HepG2 (cell line): ENCODE data around the gene ARHGEF4. TPM values are rescaled to one million over a fixed set of nuclear protein-coding genes. Genes with fewer than 3 reads are reported as not detected.

ENCODE experiments used
- EZH2 ChIP-seq: conservative IDR thresholded peaks from 2 replicates; pipeline ENCODE4 v1.6.1; 2012; ENCODE audit warnings: mild to moderate bottlenecking, low read depth, low read length, moderate library complexity
- GATAD2A ChIP-seq: IDR thresholded peaks from 2 replicates; pipeline ENCODE4 v1.6.1; 2016
- GPN1 ChIP-seq: sonication (generic); formaldehyde crosslinking; IDR thresholded peaks from 2 replicates; pipeline ENCODE4 v1.5.1; 2020; ENCODE audit warnings: missing genetic modification reagents, borderline replicate concordance
- NCOA2 ChIP-seq: sonication (generic); formaldehyde crosslinking; IDR thresholded peaks from 2 replicates; pipeline ENCODE4 v1.8.0; 2022; ENCODE audit warnings: inconsistent platforms
- NONO ChIP-seq, 2 experiments: fragments of 450-650 bp in 1 of 2; sonication (generic) in 1 of 2; formaldehyde crosslinking in 1 of 2; IDR thresholded peaks in 1 of 2; conservative IDR thresholded peaks in 1 of 2; 2 replicates each; pipeline versions ENCODE4 v1.6.1 to v1.8.0; 2017 to 2022; ENCODE audit warnings: mild to moderate bottlenecking in 1 of 2, missing genetic modification reagents in 1 of 2, moderate library complexity in 1 of 2
- POLR2G ChIP-seq: fragments of 200-400 bp; formaldehyde crosslinking; IDR thresholded peaks from 2 replicates; pipeline ENCODE4 v1.6.1; 2018; ENCODE audit warnings: mild to moderate bottlenecking, low read depth, low read length, moderate library complexity
- SAFB2 ChIP-seq: sonication (generic); formaldehyde crosslinking; IDR thresholded peaks from 2 replicates; pipeline ENCODE4 v1.5.1; 2020; ENCODE audit warnings: missing genetic modification reagents, low read depth, mild to moderate bottlenecking, borderline replicate concordance
- SIX1 ChIP-seq: sonication (generic); formaldehyde crosslinking; IDR thresholded peaks from 2 replicates; pipeline ENCODE4 v1.4.0; 2020; ENCODE audit warnings: missing genetic modification reagents, borderline replicate concordance
- SOX6 ChIP-seq, 2 experiments: fragments of 450-650 bp in 1 of 2; sonication (generic) in 1 of 2; formaldehyde crosslinking in 1 of 2; IDR thresholded peaks; 2 replicates each; pipeline versions ENCODE4 v1.4.0 to v1.6.1; 2017 to 2020; ENCODE audit warnings: antibody characterized with exemption in 1 of 2, mild to moderate bottlenecking in 1 of 2, missing genetic modification reagents in 1 of 2
- ZNF20 ChIP-seq: sonication (generic); formaldehyde crosslinking; IDR thresholded peaks from 2 replicates; pipeline ENCODE4 v1.4.0; 2020; ENCODE audit warnings: mild to moderate bottlenecking, moderate library complexity, missing genetic modification reagents
- ZNF607 ChIP-seq: sonication (generic); formaldehyde crosslinking; IDR thresholded peaks from 2 replicates; pipeline ENCODE4 v1.5.1; 2020; ENCODE audit warnings: missing genetic modification reagents, mild to moderate bottlenecking, borderline replicate concordance
- ZNF660 ChIP-seq: sonication (generic); formaldehyde crosslinking; IDR thresholded peaks from 2 replicates; pipeline ENCODE4 v1.5.1; 2020; ENCODE audit warnings: mild to moderate bottlenecking, low read depth, missing genetic modification reagents, borderline replicate concordance
- ZSCAN29 ChIP-seq: sonication (generic); formaldehyde crosslinking; conservative IDR thresholded peaks from 2 replicates; pipeline ENCODE4 v1.4.0; 2020; ENCODE audit warnings: mild to moderate bottlenecking, missing genetic modification reagents
- ZZZ3 ChIP-seq: sonication (generic); formaldehyde crosslinking; IDR thresholded peaks from 2 replicates; pipeline ENCODE4 v1.4.0; 2020; ENCODE audit warnings: missing genetic modification reagents, mild to moderate bottlenecking, borderline replicate concordance
- polyA plus RNA-seq, 8 experiments: library from polyadenylated mRNA; depleted of rRNA in 3 of 8; stranded (reverse) in 7 of 8; unstranded in 1 of 8; fragments of >200 nt; fragmentation: Illumina TruSeq in 4 of 8; extraction: Trizol in 4 of 8; gene quantifications; 2 replicates each; pipeline versions ENCODE4 v1.2.1 to v1.2.3, GENCODE V29; 2011 to 2016; ENCODE audit warnings: low read depth in 4 of 8, missing spikeins in 1 of 8, mixed read lengths in 1 of 8; ENCODE audit not compliant: insufficient read depth in 1 of 8
- total RNA-seq, 5 experiments: library from RNA; depleted of rRNA; stranded (reverse); fragments of >200 nt; fragmentation: Illumina TruSeq; extraction: Trizol; gene quantifications; 2 replicates each; pipeline ENCODE4 v1.2.3, GENCODE V29; 2016; ENCODE audit warnings: low read depth in 1 of 5
- TF ChIP-seq, protein P1 (sequence below): sonication (generic); formaldehyde crosslinking; IDR thresholded peaks from 2 replicates; pipeline ENCODE4; 2020; ENCODE audit warnings: missing genetic modification reagents, mild to moderate bottlenecking, borderline replicate concordance
- TF ChIP-seq, protein P2 (sequence below): IDR thresholded peaks from 2 replicates; pipeline ENCODE4 v1.6.1; 2016; ENCODE audit warnings: missing genetic modification reagents, missing compliant biosample characterization
- TF ChIP-seq, protein P3 (sequence below): sonication (generic); formaldehyde crosslinking; IDR thresholded peaks from 2 replicates; pipeline ENCODE4 v1.5.0; 2020; ENCODE audit warnings: mild to moderate bottlenecking, missing genetic modification reagents, moderate library complexity
- TF ChIP-seq, protein P4 (sequence below): IDR thresholded peaks from 2 replicates; pipeline ENCODE4 v1.6.1; 2016; ENCODE audit warnings: missing compliant biosample characterization, missing genetic modification reagents, borderline replicate concordance

Gene ARHGEF4
- total and polyA plus RNA-seq, 2 of the 13 experiments (the other 11 are each of a cell fraction or from before 2014, with no cell fraction given), result 0.11 to 0.13 TPM

DNA sequence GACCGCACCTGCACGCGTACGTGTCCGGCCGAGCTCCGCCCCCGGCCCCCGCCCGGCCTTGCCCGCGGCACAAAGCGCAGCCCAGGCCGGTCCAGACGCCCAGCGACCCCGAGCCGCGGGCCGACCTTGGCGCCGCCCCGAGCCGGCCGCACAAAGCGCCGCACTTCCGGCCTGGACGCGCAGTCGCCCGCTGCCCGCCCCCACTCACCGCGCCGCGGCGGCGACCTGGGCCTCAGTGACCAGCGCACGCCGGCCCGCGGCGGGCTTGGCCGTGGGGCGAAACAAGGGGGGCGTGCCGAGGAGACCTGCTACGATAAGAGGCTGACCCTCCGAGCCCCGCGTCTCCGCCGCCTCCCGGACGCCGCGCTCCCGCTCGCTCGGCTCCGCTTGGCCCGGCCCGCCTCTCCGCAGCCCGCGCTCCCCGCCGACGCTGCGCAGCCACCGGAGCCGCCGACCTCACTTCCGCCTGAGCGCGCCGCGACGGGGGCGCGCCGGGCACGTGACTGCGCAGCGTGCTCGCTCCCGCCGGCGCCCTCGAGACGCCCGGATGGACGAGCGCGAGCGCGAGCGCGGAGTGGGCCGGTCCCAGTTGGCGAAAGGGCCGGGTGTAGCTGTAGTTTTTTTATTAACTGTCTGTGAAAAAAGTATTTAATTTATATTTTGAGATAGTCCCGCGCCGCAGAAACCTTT, 256.4 kb downstream of the ARHGEF4 start, which contains the start of gene FAM168B (continued):
- TF ChIP-seq NONO (IDR thresholded peaks at IDR 0.05) (no peak), NONO (CRISPR knock-in tag; conservative IDR thresholded peaks at IDR 0.05) (peak; percentile 84), POLR2G (peak; percentile 92), EZH2 (no peak), ZNF20 (no peak), SIX1 (CRISPR knock-in tag) (no peak), ZZZ3 (no peak), GATAD2A (CRISPR knock-in tag) (0 out of 2 replicates have a peak, but pooled peaks have one; percentile 17), SAFB2 (CRISPR knock-in tag) (0 out of 2 replicates have a peak, but pooled peaks have one; percentile 40), NCOA2 (no peak; the same call in 1 of the 2 replicates), SOX6 (IDR thresholded peaks at IDR 0.05) (no peak), SOX6 (CRISPR knock-in tag; IDR thresholded peaks at IDR 0.05) (0 out of 2 replicates have a peak, but pooled peaks have one; percentile 13), ZNF607 (CRISPR knock-in tag) (peak; percentile 63), ZNF660 (no peak), GPN1 (CRISPR knock-in tag) (no peak; the same call in 1 of the 2 replicates), ZSCAN29 (peak; percentile 42; the same call in 1 of the 2 replicates)
- TF ChIP-seq, protein P1, sequence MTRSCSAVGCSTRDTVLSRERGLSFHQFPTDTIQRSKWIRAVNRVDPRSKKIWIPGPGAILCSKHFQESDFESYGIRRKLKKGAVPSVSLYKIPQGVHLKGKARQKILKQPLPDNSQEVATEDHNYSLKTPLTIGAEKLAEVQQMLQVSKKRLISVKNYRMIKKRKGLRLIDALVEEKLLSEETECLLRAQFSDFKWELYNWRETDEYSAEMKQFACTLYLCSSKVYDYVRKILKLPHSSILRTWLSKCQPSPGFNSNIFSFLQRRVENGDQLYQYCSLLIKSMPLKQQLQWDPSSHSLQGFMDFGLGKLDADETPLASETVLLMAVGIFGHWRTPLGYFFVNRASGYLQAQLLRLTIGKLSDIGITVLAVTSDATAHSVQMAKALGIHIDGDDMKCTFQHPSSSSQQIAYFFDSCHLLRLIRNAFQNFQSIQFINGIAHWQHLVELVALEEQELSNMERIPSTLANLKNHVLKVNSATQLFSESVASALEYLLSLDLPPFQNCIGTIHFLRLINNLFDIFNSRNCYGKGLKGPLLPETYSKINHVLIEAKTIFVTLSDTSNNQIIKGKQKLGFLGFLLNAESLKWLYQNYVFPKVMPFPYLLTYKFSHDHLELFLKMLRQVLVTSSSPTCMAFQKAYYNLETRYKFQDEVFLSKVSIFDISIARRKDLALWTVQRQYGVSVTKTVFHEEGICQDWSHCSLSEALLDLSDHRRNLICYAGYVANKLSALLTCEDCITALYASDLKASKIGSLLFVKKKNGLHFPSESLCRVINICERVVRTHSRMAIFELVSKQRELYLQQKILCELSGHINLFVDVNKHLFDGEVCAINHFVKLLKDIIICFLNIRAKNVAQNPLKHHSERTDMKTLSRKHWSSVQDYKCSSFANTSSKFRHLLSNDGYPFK (CRISPR knock-in tag), result no peak
- TF ChIP-seq, protein P2, sequence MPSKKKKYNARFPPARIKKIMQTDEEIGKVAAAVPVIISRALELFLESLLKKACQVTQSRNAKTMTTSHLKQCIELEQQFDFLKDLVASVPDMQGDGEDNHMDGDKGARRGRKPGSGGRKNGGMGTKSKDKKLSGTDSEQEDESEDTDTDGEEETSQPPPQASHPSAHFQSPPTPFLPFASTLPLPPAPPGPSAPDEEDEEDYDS (CRISPR knock-in tag), result no peak; the same call in 1 of the 2 replicates
- TF ChIP-seq, protein P3, sequence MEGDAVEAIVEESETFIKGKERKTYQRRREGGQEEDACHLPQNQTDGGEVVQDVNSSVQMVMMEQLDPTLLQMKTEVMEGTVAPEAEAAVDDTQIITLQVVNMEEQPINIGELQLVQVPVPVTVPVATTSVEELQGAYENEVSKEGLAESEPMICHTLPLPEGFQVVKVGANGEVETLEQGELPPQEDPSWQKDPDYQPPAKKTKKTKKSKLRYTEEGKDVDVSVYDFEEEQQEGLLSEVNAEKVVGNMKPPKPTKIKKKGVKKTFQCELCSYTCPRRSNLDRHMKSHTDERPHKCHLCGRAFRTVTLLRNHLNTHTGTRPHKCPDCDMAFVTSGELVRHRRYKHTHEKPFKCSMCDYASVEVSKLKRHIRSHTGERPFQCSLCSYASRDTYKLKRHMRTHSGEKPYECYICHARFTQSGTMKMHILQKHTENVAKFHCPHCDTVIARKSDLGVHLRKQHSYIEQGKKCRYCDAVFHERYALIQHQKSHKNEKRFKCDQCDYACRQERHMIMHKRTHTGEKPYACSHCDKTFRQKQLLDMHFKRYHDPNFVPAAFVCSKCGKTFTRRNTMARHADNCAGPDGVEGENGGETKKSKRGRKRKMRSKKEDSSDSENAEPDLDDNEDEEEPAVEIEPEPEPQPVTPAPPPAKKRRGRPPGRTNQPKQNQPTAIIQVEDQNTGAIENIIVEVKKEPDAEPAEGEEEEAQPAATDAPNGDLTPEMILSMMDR, result no peak
- TF ChIP-seq, protein P4, sequence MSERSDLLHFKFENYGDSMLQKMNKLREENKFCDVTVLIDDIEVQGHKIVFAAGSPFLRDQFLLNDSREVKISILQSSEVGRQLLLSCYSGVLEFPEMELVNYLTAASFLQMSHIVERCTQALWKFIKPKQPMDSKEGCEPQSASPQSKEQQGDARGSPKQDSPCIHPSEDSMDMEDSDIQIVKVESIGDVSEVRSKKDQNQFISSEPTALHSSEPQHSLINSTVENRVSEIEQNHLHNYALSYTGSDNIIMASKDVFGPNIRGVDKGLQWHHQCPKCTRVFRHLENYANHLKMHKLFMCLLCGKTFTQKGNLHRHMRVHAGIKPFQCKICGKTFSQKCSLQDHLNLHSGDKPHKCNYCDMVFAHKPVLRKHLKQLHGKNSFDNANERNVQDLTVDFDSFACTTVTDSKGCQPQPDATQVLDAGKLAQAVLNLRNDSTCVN, result no peak
